Activated CD4-positive, alpha-beta T cell treated with anti-CD3 and anti-CD28 coated beads for 48 hours (primary cell): ENCODE results near the gene LARGE1.

Experiments used
- DNase-seq: peaks from one replicate; pipeline ENCODE4 v3.0.0-alpha.2; 2020

LARGE1 gene

DNA sequence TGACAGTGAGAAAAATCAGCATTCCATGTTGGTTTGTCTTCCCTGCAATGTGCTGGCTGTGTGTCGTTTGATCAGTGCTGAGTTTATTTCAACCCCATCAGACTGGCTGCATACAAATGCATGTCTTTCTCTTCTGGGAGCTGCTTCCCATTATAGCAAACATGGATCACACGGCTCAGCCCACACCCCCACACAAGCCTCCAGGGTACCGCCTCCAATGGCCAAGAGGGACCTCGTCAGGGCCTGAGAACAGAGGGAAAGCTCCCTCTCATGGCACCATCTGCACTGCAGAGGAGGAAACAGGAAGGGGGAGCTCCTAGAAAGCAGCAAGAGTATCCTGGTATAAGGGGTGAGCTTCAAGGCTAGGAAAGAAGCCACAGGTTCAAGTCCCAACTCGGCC lies 214.2 kb downstream of the LARGE1 start:
- DNase-seq, result no peak

DNA sequence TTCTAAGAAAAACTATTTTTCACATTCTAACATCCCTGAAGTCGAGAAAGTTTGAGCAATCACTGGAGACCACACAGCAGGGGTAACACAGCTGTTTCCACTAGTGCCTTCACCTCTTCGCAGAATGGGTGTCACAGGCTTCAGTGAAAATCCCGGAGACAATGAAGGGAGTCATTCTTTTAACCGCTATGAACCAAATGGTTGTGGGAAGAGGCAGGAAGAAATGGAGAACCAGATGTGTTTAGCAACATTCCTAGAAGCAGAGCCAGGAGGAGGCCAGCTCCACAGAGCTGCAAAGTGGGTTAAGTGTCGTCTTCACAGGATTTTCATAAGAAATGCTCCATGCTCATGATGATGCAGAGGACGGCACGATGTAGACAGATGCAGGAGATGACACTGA lies 221.1 kb downstream of the LARGE1 start:
- no peak for DNase-seq

DNA sequence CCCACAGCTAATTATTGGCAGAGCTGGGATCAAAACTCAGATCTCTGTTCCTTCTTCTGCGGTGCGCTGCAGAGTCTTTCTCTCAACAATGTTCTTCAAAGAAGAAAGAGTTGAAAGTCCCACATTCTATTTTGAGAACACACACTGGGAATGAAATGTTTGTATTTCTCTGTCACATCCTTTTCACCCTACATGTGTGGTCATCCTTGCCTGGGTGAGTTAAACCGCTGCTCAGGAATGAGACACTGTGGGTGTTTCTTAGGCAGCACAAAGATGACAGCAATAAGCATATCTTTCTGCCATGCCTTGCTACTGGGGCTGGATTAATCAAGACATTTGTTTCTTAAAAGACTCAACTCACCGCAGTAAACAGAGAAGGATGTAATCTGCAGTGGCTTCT lies 222.6 kb downstream of the LARGE1 start:
- DNase-seq, result no peak

DNA sequence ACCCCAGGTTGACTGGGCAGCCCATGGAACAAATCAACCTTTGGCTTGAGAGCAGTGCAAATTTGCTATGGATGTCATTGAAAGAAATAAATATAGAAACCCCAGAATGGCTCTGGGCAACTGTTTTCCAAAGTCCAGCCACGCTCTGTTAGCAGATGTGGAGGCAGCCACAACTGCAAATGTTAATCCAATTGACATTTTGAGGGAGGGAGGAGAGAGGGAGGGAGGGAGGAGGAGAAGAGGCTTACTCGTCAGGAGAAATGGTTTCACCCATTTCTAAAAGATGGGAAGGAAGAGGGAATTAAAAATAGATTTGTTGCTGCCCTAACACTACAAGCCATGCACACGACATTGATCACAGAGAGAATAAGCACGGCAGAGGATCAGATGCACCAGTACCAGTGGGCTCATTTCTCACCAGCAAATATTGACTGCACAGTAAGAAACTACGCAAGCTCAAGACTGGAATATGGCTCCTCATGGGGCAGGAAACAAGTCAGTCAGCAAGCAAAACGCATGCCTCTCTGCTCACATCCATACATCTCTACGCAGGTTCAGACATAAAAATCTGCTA lies 229.1 kb downstream of the LARGE1 start:
- no peak for DNase-seq

DNA sequence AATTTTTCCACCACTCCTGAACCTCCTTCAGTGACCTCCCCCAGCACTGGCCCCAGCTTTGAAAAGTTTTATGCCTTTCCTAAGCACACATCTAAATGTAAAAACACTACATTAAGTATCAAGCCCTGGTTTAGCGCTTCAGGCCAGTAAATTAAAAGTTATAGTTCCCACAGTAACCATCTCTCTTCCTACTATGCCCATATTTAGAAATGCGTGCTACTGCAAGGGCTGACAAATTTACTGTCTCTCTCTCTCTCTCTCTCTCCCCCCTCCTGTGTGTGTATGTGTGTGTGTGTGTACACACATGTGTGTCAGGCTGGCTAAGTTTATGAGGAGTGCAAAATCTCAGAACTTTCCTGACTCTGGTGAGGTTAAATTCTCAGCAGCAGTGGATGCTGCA lies 231.4 kb downstream of the LARGE1 start:
- no peak for DNase-seq

DNA sequence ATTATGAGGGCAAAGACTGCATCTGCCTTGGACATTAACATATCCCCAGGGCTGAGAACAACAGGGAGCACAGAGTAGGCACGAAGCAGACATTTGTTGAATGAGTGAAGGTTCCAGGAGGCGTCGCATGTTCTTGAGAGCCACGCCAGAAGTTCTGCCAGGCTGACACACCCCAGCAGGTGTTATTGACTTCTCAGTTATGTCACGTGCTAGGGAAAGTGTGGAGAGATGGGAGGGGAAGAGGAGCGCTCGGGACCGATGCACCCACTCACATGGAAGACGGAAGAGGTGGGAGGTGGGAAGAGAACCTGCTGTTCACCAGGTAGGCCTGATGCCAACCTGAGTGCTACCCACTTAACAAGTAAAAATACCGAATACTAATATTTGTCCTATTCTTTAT lies 232.8 kb downstream of the LARGE1 start:
- DNase-seq, result no peak

DNA sequence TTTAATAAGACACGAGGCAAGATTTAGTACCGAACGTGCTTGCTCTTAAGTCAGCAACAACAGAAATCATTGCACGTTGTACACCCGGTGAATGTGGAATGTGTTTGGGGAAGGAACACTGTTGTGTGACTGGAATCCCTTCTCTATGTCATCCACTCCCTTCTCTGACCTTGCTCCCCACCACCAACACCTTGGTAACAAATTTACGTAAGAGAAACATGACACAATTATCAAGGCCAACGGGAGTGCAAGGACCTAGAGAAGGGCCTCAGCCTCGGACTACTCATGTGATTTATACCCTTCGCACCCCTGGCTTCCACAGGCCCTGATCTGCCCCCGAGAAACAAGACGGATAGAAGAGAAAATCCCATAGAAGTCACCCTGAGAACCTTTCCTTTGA lies 236.2 kb downstream of the LARGE1 start:
- DNase-seq, result no peak

DNA sequence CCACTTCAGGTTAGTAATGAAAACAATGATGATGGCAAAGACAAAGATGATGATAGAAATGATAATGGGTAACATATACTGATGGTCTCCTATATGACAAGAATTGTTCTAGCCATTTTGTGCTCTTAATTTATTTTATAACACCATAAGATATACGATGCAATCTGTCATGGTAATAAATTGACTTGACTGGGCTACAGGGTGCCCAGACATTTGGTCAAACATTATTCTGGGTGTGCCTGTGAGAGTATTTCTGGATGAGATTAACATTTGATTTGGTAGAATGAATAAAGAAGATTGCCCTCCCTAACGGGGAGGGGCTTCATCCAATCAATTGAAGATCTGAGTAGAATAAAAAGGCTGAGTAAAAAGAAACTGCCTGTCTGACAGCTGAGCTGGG lies 237.3 kb downstream of the LARGE1 start:
- DNase-seq, result no peak

DNA sequence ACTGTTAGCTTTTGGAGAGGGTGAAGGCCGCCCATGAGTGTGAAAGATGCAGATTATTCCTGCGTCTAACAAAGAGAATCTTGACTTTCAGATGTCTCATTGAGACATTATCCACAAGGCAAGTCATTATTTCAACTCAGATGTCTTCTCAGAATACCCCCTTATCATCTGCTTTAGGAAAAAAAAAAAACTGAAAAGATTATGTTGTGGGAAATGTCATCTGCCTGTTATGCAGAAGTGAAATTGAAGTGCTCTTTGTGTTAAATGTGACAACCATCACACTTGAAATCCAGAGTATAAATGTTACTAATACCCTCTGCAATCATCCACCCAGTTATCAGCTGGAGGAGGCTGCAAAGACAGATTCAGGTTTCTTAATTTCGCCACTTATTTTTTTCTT lies 239.6 kb downstream of the LARGE1 start:
- DNase-seq, result no peak

DNA sequence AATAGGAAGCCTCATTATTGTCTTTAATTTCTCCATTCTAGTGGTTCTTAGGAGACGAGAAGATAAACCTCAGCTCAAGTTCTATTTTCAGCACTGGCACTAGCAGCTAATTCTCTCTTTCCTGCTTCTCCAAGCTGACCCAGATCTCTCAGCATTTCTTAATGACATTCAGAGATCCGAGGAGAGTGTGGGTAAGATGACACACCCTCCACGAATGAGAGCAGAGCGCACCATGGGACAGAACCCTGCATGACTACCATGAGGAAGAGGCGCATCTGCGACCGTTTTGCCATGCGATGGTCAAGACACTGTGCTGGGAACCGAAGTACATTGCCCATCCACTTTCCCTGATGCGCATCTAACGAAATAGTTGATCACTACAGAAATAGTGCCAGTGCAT lies 241.8 kb downstream of the LARGE1 start:
- DNase-seq, result no peak

DNA sequence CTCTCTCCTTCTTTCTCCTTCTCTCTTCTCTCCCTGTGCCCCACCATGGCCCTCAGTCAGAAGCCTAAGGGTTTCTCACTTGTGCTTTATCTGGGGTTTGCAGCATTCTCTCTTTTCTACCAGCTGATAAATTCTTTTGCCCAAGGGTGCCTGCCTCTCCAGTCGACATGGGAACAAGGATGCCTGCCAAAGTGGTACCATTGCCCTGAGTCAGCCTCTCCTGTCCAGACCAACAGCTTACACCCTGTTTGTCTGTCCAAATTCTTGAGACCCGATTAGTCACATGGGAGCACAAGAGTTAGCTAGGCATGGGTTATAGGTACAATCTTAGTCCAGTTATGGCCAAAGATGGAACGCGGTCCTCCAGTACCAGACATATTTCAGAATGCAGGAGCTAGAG lies 242.7 kb downstream of the LARGE1 start:
- no peak for DNase-seq

DNA sequence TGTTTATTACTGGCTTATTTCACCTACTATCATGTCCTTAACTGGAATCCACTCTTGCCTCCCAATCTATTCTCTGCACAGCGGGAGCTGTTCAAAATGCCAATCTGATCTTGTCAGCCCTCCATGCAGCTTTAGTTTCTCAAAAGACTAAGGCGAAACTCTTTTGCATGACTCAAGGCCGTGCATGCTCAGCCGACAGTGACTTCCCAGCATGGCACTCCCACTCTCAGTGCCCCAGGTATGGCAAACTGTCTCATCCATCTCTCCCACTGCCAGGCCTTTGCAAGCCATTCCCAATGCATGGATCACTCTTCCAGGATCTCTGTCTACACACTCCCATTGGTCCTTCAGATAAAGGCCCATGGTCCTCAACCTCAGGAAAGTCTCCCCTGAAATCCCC lies 245.9 kb downstream of the LARGE1 start:
- DNase-seq, result no peak

DNA sequence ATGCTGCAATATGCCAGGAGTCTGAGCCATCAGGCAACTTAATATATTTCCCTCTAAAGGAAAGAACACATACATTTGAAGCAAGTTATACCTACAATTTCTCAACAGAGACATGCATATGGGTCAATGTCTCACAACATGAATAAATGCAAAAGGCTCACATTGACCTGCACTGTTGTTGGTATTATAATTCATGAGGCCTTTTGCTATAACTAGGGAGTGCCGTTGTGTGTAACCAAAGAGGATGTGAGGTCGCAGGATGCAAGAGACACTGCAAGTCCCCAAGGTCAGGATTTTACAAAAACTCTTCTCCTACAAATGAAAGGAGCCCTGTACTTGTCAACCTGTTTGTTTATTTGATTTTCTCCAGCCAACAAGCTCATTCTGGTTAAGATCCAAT lies 250.5 kb downstream of the LARGE1 start:
- DNase-seq, result no peak

DNA sequence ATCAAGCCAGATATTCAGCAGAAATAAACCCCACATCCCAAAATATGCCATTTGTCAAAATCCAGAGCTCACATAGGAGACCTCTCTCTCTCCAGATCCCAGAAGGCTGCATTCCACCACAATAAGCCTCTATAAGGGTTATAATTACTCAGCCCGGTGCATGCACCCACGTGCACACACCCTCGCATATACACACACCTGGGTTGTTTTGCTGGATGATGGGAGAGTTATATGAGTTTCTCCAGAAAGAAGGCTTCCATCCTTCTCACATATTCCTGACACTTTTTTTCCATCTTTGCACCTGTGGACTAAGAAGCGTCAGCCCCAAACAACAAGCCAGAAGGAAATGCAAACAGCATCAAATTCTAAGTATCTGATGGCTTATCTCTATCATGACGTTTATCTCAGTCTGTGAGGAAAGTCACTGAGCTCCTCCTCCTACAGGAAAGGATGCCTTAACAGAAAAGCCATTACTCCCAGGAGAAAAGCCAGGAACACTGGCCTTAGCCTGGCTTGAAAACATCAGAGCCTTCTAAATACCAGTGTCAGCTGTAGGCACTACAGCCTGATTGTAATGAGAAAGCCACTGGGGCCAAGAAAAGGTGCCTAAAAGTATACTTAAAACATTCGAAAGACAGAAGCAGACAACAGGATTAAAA lies 253.2 kb downstream of the LARGE1 start:
- DNase-seq, result no peak

DNA sequence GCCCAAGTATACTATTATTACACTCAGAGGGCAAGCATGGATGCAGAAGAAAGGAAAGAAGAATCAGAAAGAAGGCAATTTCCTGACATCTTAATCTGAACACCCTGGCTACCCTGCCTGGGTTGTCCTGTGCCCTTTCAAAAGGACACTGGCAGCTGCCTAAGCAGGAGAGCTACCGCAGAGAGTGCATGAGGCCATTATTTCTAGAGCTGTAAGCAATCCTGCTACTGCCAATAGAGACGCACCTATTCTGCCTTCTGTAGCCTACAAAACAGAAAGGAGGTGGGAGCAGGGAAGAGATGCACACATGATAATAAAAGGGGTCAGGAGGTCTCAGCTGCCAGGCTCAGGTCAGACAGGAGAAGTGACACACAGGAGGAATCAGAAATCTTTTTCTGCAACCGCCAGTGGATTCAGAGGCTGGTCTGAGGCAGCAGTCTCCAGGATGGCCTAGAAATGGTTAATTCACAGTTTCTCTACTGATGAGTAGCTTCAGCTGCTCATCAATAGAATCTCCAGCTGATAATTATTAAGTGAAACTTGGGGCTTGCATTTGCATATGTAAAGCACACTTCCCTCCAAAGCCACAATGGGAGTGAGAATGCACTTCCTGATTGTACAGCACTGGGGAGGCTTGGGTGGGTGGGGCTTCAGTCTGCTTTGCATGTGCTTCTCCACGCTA lies 253.9 kb downstream of the LARGE1 start:
- no peak for DNase-seq

DNA sequence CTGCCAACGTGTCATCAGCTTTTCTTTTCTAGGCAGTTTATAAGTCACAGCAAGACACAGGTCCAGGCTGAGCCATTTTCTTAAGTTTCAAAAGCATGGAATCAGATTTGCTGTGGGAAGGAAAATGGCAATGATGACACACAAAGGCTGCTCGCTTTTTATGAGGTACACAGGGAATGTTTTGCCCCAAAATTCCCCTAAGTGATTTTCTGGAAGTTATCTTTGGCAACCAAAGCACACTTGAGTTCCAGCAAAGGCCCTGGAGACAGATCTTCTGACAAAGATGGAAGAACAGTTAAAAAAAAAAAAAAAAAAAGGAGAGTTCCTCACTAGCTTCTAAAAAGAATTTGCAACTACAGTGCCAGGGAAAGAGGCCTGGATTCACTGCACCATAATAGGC lies 260.8 kb downstream of the LARGE1 start:
- no peak for DNase-seq

DNA sequence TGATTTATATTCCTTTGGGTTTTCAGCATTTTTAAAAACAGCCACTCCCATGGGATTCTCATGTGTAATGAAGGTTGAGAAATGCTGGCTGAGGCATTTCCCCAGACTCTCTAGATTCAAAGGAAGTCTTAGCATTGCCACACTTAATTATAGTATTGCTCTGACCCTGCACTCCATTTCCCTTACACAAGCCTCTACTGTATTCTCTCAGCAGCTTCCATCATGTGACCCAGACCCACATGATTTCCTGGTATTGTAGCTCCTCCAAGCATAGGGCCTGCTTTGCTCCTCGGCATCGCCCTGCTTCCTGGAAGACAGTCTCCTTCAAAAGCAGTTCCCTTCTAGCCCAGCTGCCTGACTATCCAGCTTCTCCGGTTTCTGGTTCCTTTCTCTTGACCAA lies 261.5 kb downstream of the LARGE1 start:
- no peak for DNase-seq

DNA sequence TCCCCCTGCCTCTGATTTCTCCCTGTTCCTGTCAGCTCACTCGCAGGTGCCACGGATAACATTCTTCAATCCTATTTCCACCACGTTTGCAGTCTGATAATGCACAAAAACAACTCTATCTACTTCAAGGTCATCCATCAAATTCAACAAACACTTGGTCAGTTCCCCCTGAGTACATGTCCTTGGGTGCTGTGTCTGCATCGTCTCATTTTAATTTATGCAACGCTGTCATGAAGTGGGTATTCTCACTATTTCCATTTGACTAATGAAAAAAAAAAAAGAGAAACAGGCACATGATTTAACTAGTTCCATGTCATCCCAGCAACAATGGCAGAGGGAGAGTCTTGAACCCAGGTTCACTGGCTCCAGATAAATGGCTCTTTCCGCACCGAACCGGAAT lies 262.6 kb downstream of the LARGE1 start:
- DNase-seq, result no peak

DNA sequence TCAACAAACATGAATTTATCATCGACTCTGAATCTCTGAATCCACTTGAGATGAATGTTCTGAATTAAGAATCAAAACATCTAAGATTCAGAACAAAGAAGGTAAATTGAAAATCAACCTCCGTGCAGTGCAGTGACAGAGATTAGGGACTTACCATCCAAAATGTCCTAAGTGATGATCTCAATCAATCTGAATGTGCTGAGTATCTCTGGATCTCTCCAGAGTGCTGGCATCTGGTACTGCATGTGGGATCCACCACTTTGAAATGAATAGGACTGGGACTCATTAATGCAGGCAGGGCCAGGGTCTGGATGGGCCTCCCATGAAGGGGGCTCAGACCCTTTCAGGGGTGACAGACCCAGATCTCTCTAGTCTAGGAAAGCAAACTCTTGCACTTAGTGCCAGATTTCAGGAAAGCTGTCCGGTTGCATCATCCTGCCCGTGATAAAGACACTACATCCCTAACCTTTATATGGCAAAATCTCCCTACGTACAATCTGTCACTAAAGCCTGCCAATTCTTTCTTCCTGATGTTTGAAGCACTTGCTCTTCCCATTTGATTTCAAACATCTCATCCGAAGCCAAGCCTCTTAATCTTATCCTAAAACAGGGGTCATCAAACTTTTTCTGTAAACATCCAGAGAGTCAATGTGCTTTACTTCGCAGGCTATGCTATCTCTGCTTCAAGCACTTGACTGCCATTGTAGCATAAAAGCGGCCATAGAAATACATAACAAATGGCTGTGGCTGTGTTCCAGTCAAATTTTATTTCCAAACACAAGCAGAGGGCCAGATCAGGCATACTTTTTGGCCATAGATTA lies 263.3 kb downstream of the LARGE1 start:
- DNase-seq, result no peak

DNA sequence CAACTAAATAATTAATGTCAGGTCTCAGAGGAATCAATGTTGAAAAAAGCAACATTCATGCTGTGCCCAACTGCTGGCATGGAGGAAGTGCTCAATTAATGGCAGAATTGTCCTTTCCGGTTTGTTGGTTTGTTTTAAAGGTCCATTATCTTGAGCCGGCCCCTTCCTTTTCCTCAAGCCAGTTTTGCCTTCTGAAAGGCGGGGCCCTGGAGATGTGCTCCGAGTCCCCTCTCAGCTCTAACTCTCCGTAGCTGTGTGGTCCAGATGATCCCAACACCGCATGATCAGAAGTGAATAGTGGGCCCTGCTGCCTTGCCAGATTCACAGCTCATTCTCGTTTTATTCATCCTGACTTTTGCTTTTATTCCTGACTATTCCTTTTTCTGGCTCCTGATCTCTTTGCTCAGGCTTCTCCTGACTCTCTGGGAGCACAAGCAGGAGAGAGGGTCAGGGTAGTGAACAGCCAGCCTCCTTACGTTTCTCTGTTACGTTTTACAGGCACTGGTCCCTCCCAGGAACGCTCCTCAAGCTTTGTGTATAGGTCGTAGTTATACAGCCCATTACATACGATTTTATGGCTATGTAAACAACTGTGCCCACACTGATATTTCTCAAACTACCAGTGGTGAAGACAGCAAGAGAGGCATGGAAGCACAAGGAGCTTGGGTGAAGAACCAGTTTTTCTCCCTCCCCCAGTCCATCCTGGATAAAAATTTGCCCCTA lies 265.9 kb downstream of the LARGE1 start:
- DNase-seq, result no peak

DNA sequence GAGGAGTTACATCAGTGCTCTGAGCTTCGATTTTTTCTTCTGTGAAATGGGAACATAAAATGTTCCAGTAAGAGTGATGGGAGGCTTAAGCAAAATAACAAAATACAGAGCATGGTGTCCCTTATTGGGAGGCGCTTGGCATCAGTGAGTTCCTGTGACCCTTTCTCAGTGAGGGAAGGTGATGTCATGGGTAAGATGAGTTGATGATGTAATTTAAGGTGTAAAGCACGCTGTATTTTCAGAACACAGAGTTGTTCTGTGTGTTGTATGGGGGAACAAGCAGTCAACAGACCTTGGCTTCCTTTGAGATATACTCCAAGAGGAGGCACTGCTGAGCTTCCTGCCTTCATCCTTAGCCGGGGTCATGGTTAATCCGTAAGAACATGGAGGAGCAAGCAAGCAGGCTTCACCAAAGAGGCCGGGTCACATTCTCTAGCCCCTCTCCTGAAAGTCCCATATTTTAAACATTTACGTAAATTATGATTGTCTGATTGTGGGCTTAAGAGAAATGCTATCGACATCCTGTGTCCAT lies 266.7 kb downstream of the LARGE1 start:
- DNase-seq, result no peak

DNA sequence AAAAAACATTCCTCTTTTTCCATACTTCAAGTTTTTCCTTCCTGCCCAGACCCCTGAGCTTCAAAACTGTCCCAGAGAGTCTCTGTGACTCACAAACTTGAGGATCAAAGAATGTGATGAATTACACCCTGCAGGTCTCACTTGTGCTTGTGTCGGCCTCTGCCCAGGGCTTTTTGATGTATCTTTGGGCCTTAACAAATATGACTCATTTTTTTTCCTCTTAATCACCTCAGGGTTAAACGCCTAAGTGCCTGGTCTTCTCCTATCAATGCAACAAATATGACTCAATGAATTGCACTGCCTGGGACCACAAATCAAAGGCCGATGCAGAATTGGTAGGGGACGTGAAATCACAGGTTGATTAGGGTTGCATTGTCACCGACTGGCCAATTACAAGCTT lies 267.7 kb downstream of the LARGE1 start:
- no peak for DNase-seq

DNA sequence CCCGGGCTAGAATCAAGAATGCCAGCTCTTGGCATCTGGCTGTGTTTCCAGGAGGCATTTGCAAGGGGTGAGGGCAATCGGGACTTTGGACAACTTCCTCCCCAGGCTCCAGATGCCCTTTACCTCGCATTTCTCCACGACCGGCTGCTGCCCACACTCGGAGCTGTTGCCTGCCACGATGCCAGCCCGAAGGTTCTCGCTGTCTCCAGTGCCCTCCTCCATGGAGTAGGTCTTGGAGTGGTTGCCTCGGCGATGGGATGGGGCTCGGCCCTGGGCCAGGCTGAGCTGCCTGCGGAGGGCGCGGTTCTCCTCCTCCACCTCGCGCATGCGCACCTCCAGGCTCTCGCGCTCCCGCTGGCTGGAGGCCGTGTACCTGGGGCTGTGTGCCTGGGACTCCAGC lies 270.0 kb downstream of the LARGE1 start:
- DNase-seq, result no peak
